IMR-90 (cell line): Measurements from ENCODE around the gene SH2D4B. TPM values are rescaled to one million over a fixed set of nuclear protein-coding genes. Genes with fewer than 3 reads are reported as not detected.

ENCODE experiments used
- ATAC-seq: fragments of 200-7000 bp; cut with Tn5 transposase; 2 replicates; pipeline ENCODE4 v1.9.1; 2020; ENCODE audit warnings: low read depth, mild to moderate bottlenecking, moderate library complexity
- BruUV-seq: library from RNA; stranded (reverse); fragments of 400-500 nt; replicated peaks from 2 replicates; lab custom pipeline; 2021; lab: Mats Ljungman, UMichigan
- CTCF ChIA-PET: fragments of 300-600 bp; formaldehyde crosslinking; extraction: SDS; loops from one replicate; lab custom pipeline; 2021; ENCODE audit warnings: antibody characterized with exemption; lab: Yijun Ruan, JAX
- POLR2A ChIA-PET: fragments of 300-600 bp; sonication (Branson Sonifier 250); formaldehyde crosslinking; loops from one replicate; lab custom pipeline; 2022; ENCODE audit warnings: antibody characterized with exemption; ENCODE audit not compliant: unreplicated experiment; lab: Charles Lee
- DNase-seq: peaks from one replicate; pipeline ENCODE4 v3.0.0; 2013
- H2AFZ ChIP-seq: replicated peaks from 2 replicates; pipeline ENCODE3; 2013; ENCODE audit warnings: low read length, mild to moderate bottlenecking; ENCODE audit not compliant: poor library complexity
- H2AK5ac ChIP-seq: 2 replicates; pipeline ENCODE4 v1.6.1; 2013; ENCODE audit warnings: low read depth, low read length, inconsistent platforms
- H2AK9ac ChIP-seq: replicated peaks from 2 replicates; pipeline ENCODE3; 2013; ENCODE audit warnings: mild to moderate bottlenecking, low read depth, low read length, moderate library complexity; ENCODE audit not compliant: poor library complexity
- H2BK120ac ChIP-seq: 2 replicates; pipeline ENCODE4 v1.6.1; 2013; ENCODE audit warnings: low read depth, low read length, inconsistent platforms
- H2BK15ac ChIP-seq: 3 replicates; pipeline ENCODE4 v1.6.1; 2013; ENCODE audit warnings: low read depth, low read length, inconsistent platforms
- H2BK20ac ChIP-seq: 2 replicates; pipeline ENCODE4 v1.6.1; 2013; ENCODE audit warnings: low read depth, mild to moderate bottlenecking, inconsistent platforms, low read length, moderate library complexity
- H2BK5ac ChIP-seq: 2 replicates; pipeline ENCODE4 v1.6.1; 2013; ENCODE audit warnings: mild to moderate bottlenecking, low read depth, low read length, inconsistent platforms; ENCODE audit not compliant: poor library complexity, severe bottlenecking
- H3K14ac ChIP-seq: replicated peaks from 2 replicates; pipeline ENCODE4 v1.6.1; 2013; ENCODE audit warnings: low read depth, low read length, inconsistent platforms
- H3K18ac ChIP-seq: 2 replicates; pipeline ENCODE4 v1.6.1; 2013; ENCODE audit warnings: low read depth, low read length, control low read depth
- H3K23ac ChIP-seq: 2 replicates; pipeline ENCODE4 v1.6.1; 2013; ENCODE audit warnings: low read depth, low read length, inconsistent platforms
- H3K27ac ChIP-seq: 2 replicates; pipeline ENCODE4 v1.5.1; 2013; ENCODE audit warnings: mild to moderate bottlenecking, control low read depth, low read length; ENCODE audit not compliant: insufficient read depth
- H3K27me3 ChIP-seq: 2 replicates; pipeline ENCODE4 v1.6.1; 2013; ENCODE audit warnings: low read length; ENCODE audit not compliant: control insufficient read depth, insufficient read depth
- H3K36me3 ChIP-seq: 2 replicates; pipeline ENCODE4 v1.6.1; 2013; ENCODE audit warnings: low read length, mixed read lengths; ENCODE audit not compliant: control insufficient read depth, insufficient read depth
- H3K4ac ChIP-seq: 2 replicates; pipeline ENCODE4 v1.6.1; 2013; ENCODE audit warnings: low read depth, low read length, inconsistent platforms
- H3K4me1 ChIP-seq: 2 replicates; pipeline ENCODE4 v1.6.1; 2013; ENCODE audit warnings: low read length, mixed read lengths; ENCODE audit not compliant: control insufficient read depth, insufficient read depth
- H3K4me2 ChIP-seq: 2 replicates; pipeline ENCODE4 v1.6.1; 2013; ENCODE audit warnings: low read depth, mild to moderate bottlenecking, control low read depth, low read length, moderate library complexity
- H3K4me3 ChIP-seq: 2 replicates; pipeline ENCODE4 v1.5.1; 2013; ENCODE audit warnings: low read depth, mild to moderate bottlenecking, control low read depth, low read length, moderate library complexity; ENCODE audit not compliant: insufficient read depth
- H3K56ac ChIP-seq: 2 replicates; pipeline ENCODE4 v1.6.1; 2013; ENCODE audit warnings: low read length, inconsistent platforms; ENCODE audit not compliant: insufficient read depth; ENCODE audit errors: extremely low read depth
- H3K79me1 ChIP-seq, 2 experiments: 2 replicates each; pipeline ENCODE4 v1.6.1; 2013; ENCODE audit warnings: low read length in 2 of 2, inconsistent platforms in 1 of 2, low read depth in 1 of 2
- H3K9ac ChIP-seq: 2 replicates; pipeline ENCODE4 v1.6.1; 2013; ENCODE audit warnings: low read depth, low read length, control low read depth
- H3K9me1 ChIP-seq: 2 replicates; pipeline ENCODE4 v1.6.1; 2013; ENCODE audit warnings: low read length, inconsistent platforms; ENCODE audit not compliant: insufficient read depth
- H3K9me3 ChIP-seq: 2 replicates; pipeline ENCODE4 v1.6.1; 2013; ENCODE audit warnings: low read length; ENCODE audit not compliant: control insufficient read depth, insufficient read depth
- H4K20me1 ChIP-seq: 2 replicates; pipeline ENCODE4 v1.6.1; 2013; ENCODE audit warnings: low read length, inconsistent platforms; ENCODE audit not compliant: insufficient read depth
- H4K5ac ChIP-seq: 2 replicates; pipeline ENCODE4 v1.6.1; 2013; ENCODE audit warnings: mild to moderate bottlenecking, low read depth, low read length, control low read depth
- H4K8ac ChIP-seq, 2 experiments: 2 replicates each; pipeline ENCODE4 v1.6.1; 2013; ENCODE audit warnings: low read depth in 2 of 2, low read length in 2 of 2, control low read depth in 1 of 2, inconsistent platforms in 1 of 2
- H4K91ac ChIP-seq: 2 replicates; pipeline ENCODE4 v1.6.1; 2013; ENCODE audit warnings: low read depth, low read length, inconsistent platforms; ENCODE audit not compliant: insufficient read depth
- FOS ChIP-seq: fragments of 150-350 bp; IDR thresholded peaks from 2 replicates; pipeline ENCODE4 v1.6.1; 2016; ENCODE audit warnings: low read depth, low read length
- MAFK ChIP-seq: IDR thresholded peaks from 2 replicates; pipeline ENCODE4 v1.6.1; 2012; ENCODE audit warnings: low read depth, low read length, improper control_type of control experiment
- RCOR1 ChIP-seq: IDR thresholded peaks from 2 replicates; pipeline ENCODE4 v1.6.1; 2012; ENCODE audit warnings: mild to moderate bottlenecking, low read length, improper control_type of control experiment; ENCODE audit not compliant: insufficient replicate concordance
- SMC3 ChIP-seq: fragments of 150-350 bp; IDR thresholded peaks from 2 replicates; pipeline ENCODE4 v1.6.1; 2016; ENCODE audit warnings: low read depth, mild to moderate bottlenecking, antibody characterized with exemption, low read length, moderate library complexity
- WGBS, 2 experiments: methylation state at CpG; one replicate each; pipeline versions ENCODE4 v1.1.5 to v1.1.7; 2013; ENCODE audit warnings: missing lambda C conversion rate in 2 of 2; ENCODE audit not compliant: insufficient read length in 1 of 2; ENCODE audit errors: extremely low coverage in 2 of 2; 5-methylcytosine and 5-hydroxymethylcytosine counted together
- dilution Hi-C: fragments of 300-500 bp; cut with HindIII; formaldehyde crosslinking; loops from one replicate; pipeline ENCODE4 v1.14.3; 2018; ENCODE audit warnings: low sequenced_read_pairs; ENCODE audit not compliant: unreplicated experiment
- in situ Hi-C: fragments of 300-500 bp; cut with MboI; formaldehyde crosslinking; loops from 3 replicates; pipeline ENCODE4 v1.14.3; 2019; ENCODE audit warnings: low sequenced_read_pairs, inconsistent platforms, mixed read lengths
- intact Hi-C: fragments of 100-400 bp; cut with micrococcal nuclease; formaldehyde crosslinking; loops from 2 replicates; pipeline ENCODE4 v1.10.0; 2022
- polyA plus RNA-seq, 3 experiments: library from polyadenylated mRNA; depleted of rRNA; stranded (reverse); fragments of >200 nt; gene quantifications; 2 replicates each; pipeline ENCODE4 v1.2.3, GENCODE V29; 2012; ENCODE audit warnings: low replicate concordance in 1 of 3
- total RNA-seq: library from RNA; depleted of rRNA; stranded (reverse); fragments of >200 nt; gene quantifications from 2 replicates; pipeline ENCODE4 v1.2.3, GENCODE V29; 2012

Gene SH2D4B
- total and polyA plus RNA-seq, 2 of the 4 experiments (the other 2 are of a cell fraction) = not detected

- no peak for DNase-seq
- H3K4ac ChIP-seq = no peak overlapping the region
- H2BK15ac ChIP-seq = no peak overlapping the region
- no peak overlapping the region for H3K56ac ChIP-seq
- H3K27ac ChIP-seq = no peak overlapping the region
- no peak overlapping the region for H4K91ac ChIP-seq
- no peak for ATAC-seq
- no peaks in the 10 kb centered on the region for H4K20me1 ChIP-seq
- no peaks in the 10 kb centered on the region for H3K79me1 ChIP-seq
- no peak overlapping the region for H3K14ac ChIP-seq
- no peak overlapping the region for H2AK9ac ChIP-seq
- in situ Hi-C loops = no loop called here
- dilution Hi-C loops = no loop called here
- BruUV-seq = no TSS peak
- H4K8ac ChIP-seq = no peak overlapping the region
- H3K23ac ChIP-seq = no peak overlapping the region
- H2BK5ac ChIP-seq = no peak overlapping the region
- ChIA-PET POLR2A (no interaction called here), CTCF (no interaction called here)
- H3K9me1 ChIP-seq = no peaks in the 10 kb centered on the region
- no peak overlapping the region for H2BK120ac ChIP-seq
- TF ChIP-seq RCOR1 = no peak
- no peak for TF ChIP-seq SMC3
- TF ChIP-seq MAFK = no peak
- TF ChIP-seq FOS = no peak
- no peak overlapping the region for H4K5ac ChIP-seq
- no peak overlapping the region for H2BK20ac ChIP-seq
- H3K27me3 ChIP-seq = no peaks in the 10 kb centered on the region
- H3K9ac ChIP-seq = no peak overlapping the region
- H3K4me1 ChIP-seq = no peaks in the 10 kb centered on the region
- WGBS, 2 experiments = no CpG with 5 or more reads among the region's 3 CpGs
- H3K4me3 ChIP-seq = no peak overlapping the region
- intact Hi-C loops = no loop called here
- no peak overlapping the region for H2AFZ ChIP-seq
- H3K9me3 ChIP-seq = no peaks in the 10 kb centered on the region
- no peak overlapping the region for H3K4me2 ChIP-seq
- H3K18ac ChIP-seq = no peak overlapping the region
- no peaks in the 10 kb centered on the region for H3K36me3 ChIP-seq
- H2AK5ac ChIP-seq = no peak overlapping the region
These were observed 60.5 kb downstream of the SH2D4B start for GRCh38 chr10:80598084-80598798.
